H1 (cell line): ENCODE results near the gene WRAP53. TPM values are rescaled to one million over a fixed set of nuclear protein-coding genes. Genes with fewer than 3 reads are reported as not detected.
A peak's percentile ranks its signal among the peaks of the same experiment; 100 is the strongest.

Source experiments
- CTCF ChIA-PET: fragments of 300-600 bp; sonication (Branson Sonifier 250); formaldehyde crosslinking; loops from one replicate; lab custom pipeline; 2021; ENCODE audit not compliant: partially characterized antibody; lab: Charles Lee
- POLR2A ChIA-PET: fragments of 300-600 bp; sonication (Branson Sonifier 250); formaldehyde crosslinking; loops from one replicate; lab custom pipeline; 2021; ENCODE audit warnings: inconsistent platforms; ENCODE audit not compliant: partially characterized antibody; lab: Charles Lee
- DNase-seq, 2 experiments: peaks; one replicate each; pipeline versions ENCODE4 v3.0.0 to v3.0.0-alpha.2; 2010 to 2022; ENCODE audit warnings: low spot score in 2 of 2, low read depth in 1 of 2, mixed read lengths in 1 of 2
- FAIRE-seq: peaks from 2 replicates; lab custom pipeline; 2011; peaks lifted over from hg19 to GRCh38; lab: Jason Lieb, UNC
- H2AFZ ChIP-seq: 2 replicates; pipeline ENCODE4 v1.8.1; 2012; ENCODE audit warnings: low read length, inconsistent platforms
- H2AK5ac ChIP-seq: 2 replicates; pipeline ENCODE4 v1.6.1; 2013; ENCODE audit warnings: low read depth, low read length
- H2BK120ac ChIP-seq: replicated peaks from 2 replicates; pipeline ENCODE3; 2013; ENCODE audit warnings: low read depth, low read length, inconsistent platforms
- H2BK12ac ChIP-seq: 2 replicates; pipeline ENCODE4 v1.6.1; 2013; ENCODE audit warnings: low read depth, low read length
- H2BK15ac ChIP-seq: 2 replicates; pipeline ENCODE4 v1.6.1; 2013; ENCODE audit warnings: low read length
- H2BK20ac ChIP-seq: 2 replicates; pipeline ENCODE4 v1.6.1; 2013; ENCODE audit warnings: low read length
- H2BK5ac ChIP-seq: 2 replicates; pipeline ENCODE4 v1.6.1; 2013; ENCODE audit warnings: low read depth, low read length
- H3K14ac ChIP-seq: 2 replicates; pipeline ENCODE4 v1.6.1; 2013; ENCODE audit warnings: inconsistent platforms; ENCODE audit not compliant: insufficient read length
- H3K18ac ChIP-seq: 2 replicates; pipeline ENCODE4 v1.6.1; 2013; ENCODE audit warnings: low read length; ENCODE audit errors: extremely low read depth
- H3K23ac ChIP-seq: 2 replicates; pipeline ENCODE4 v1.6.1; 2013; ENCODE audit warnings: inconsistent platforms; ENCODE audit not compliant: insufficient read length
- H3K23me2 ChIP-seq: 2 replicates; pipeline ENCODE4 v1.6.1; 2013; ENCODE audit warnings: low read depth, low read length
- H3K27ac ChIP-seq: 2 replicates; pipeline ENCODE4 v1.6.1; 2011; ENCODE audit warnings: low read depth, low read length, inconsistent platforms
- H3K27me3 ChIP-seq, 4 experiments: replicated peaks in 1 of 4; 1 replicate in 1 of 4; 2 replicates in 3 of 4; pipeline versions ENCODE4 v1.6.1 to v1.8.1; 2011 to 2013; ENCODE audit warnings: low read length in 3 of 4, mild to moderate bottlenecking in 3 of 4, inconsistent platforms in 2 of 4, mixed read lengths in 2 of 4, moderate library complexity in 1 of 4; ENCODE audit not compliant: control insufficient read depth in 3 of 4, insufficient read depth in 3 of 4; ENCODE audit errors: extremely low read depth in 1 of 4
- H3K36me3 ChIP-seq, 4 experiments: 2 replicates each; pipeline versions ENCODE4 v1.6.1 to v1.8.1; 2011 to 2013; ENCODE audit warnings: mild to moderate bottlenecking in 4 of 4, low read length in 3 of 4, moderate library complexity in 2 of 4, control low read depth in 1 of 4, inconsistent platforms in 1 of 4; ENCODE audit not compliant: insufficient read depth in 4 of 4, control insufficient read depth in 2 of 4
- H3K4ac ChIP-seq: replicated peaks from 2 replicates; pipeline ENCODE3; 2013; ENCODE audit warnings: low read length, low read depth, mixed read lengths, inconsistent platforms; ENCODE audit not compliant: insufficient read length
- H3K4me1 ChIP-seq, 4 experiments: replicated peaks in 1 of 4; 1 replicate in 1 of 4; 2 replicates in 3 of 4; pipeline versions ENCODE4 v1.6.1 to v1.8.1; 2011 to 2013; ENCODE audit warnings: low read length in 3 of 4, inconsistent platforms in 2 of 4, mixed read lengths in 1 of 4; ENCODE audit not compliant: insufficient read depth in 4 of 4, control insufficient read depth in 3 of 4
- H3K4me2 ChIP-seq, 2 experiments: 2 replicates each; pipeline versions ENCODE4 v1.6.1 to v1.8.1; 2011 to 2013; ENCODE audit warnings: low read depth in 2 of 2, low read length in 2 of 2, control low read depth in 1 of 2, inconsistent platforms in 1 of 2, mild to moderate bottlenecking in 1 of 2; ENCODE audit not compliant: insufficient read depth in 1 of 2
- H3K4me3 ChIP-seq, 4 experiments: fragments of 200-600, 300-600 bp in 1 of 4; sonication (generic), shearing (Covaris generic), sonication (Bioruptor Twin) in 1 of 4; 2 replicates each; pipeline versions ENCODE4 v1.5.1 to v1.8.1; 2011 to 2016; ENCODE audit warnings: low read length in 4 of 4, low read depth in 3 of 4, control low read depth in 2 of 4, inconsistent platforms in 2 of 4, mild to moderate bottlenecking in 2 of 4, mixed read lengths in 1 of 4, moderate library complexity in 1 of 4; ENCODE audit not compliant: insufficient read depth in 2 of 4; ENCODE audit errors: extremely low read depth in 1 of 4
- H3K56ac ChIP-seq: replicated peaks from 2 replicates; pipeline ENCODE3; 2013; ENCODE audit warnings: low read depth, mild to moderate bottlenecking, mixed read lengths, low read length, inconsistent platforms; ENCODE audit not compliant: insufficient read length
- H3K79me1 ChIP-seq: 2 replicates; pipeline ENCODE4 v1.6.1; 2013; ENCODE audit warnings: low read depth, low read length, control low read depth
- H3K79me2 ChIP-seq, 2 experiments: 2 replicates each; pipeline versions ENCODE4 v1.6.1 to v1.8.1; 2012 to 2013; ENCODE audit warnings: low read length in 2 of 2, mild to moderate bottlenecking in 2 of 2, inconsistent platforms in 1 of 2; ENCODE audit not compliant: insufficient read depth in 2 of 2, control insufficient read depth in 1 of 2
- H3K9ac ChIP-seq, 4 experiments: replicated peaks in 1 of 4; 1 replicate in 1 of 4; 2 replicates in 3 of 4; pipeline versions ENCODE4 v1.6.1 to v1.8.1; 2011 to 2013; ENCODE audit warnings: low read depth in 3 of 4, low read length in 3 of 4, control low read depth in 2 of 4, mild to moderate bottlenecking in 2 of 4, moderate library complexity in 2 of 4, inconsistent platforms in 1 of 4; ENCODE audit errors: extremely low read depth in 1 of 4
- H3K9me3 ChIP-seq, 2 experiments: 2 replicates each; pipeline versions ENCODE4 v1.6.1 to v1.8.1; 2012 to 2013; ENCODE audit warnings: mild to moderate bottlenecking in 2 of 2, moderate library complexity in 2 of 2, control low read depth in 1 of 2, inconsistent platforms in 1 of 2, low read depth in 1 of 2, low read length in 1 of 2, mixed read lengths in 1 of 2; ENCODE audit not compliant: insufficient read depth in 2 of 2
- H4K20me1 ChIP-seq, 2 experiments: replicated peaks in 1 of 2; 2 replicates each; pipeline versions ENCODE3 to v1.8.1; 2011 to 2013; ENCODE audit warnings: inconsistent platforms in 2 of 2, low read length in 2 of 2, mild to moderate bottlenecking in 1 of 2; ENCODE audit not compliant: insufficient read depth in 2 of 2, control insufficient read depth in 1 of 2
- H4K5ac ChIP-seq: 2 replicates; pipeline ENCODE4 v1.6.1; 2013; ENCODE audit warnings: low read length, low read depth, mixed read lengths, inconsistent platforms; ENCODE audit not compliant: insufficient read length
- H4K8ac ChIP-seq: 2 replicates; pipeline ENCODE4 v1.8.0; 2013; ENCODE audit warnings: mild to moderate bottlenecking, moderate library complexity, low read length, inconsistent platforms; ENCODE audit not compliant: insufficient read depth; ENCODE audit errors: extremely low read depth
- H4K91ac ChIP-seq: replicated peaks from 2 replicates; pipeline ENCODE3; 2013; ENCODE audit warnings: low read length, mixed read lengths, inconsistent platforms; ENCODE audit not compliant: insufficient read length
- CEBPB ChIP-seq: IDR thresholded peaks from 2 replicates; pipeline ENCODE4 v1.6.1; 2012; ENCODE audit warnings: low read depth, low read length
- CHD2 ChIP-seq: IDR thresholded peaks from 2 replicates; pipeline ENCODE4 v1.6.1; 2012; ENCODE audit warnings: low read length, improper control_type of control experiment
- FOSL1 ChIP-seq: IDR thresholded peaks from 2 replicates; pipeline ENCODE4 v1.6.1; 2011; ENCODE audit warnings: mild to moderate bottlenecking, low read depth, low read length, moderate library complexity; ENCODE audit not compliant: insufficient read depth
- KDM4A ChIP-seq: IDR thresholded peaks from one replicate; pipeline ENCODE4 v1.7.1; 2012; ENCODE audit warnings: low read depth, mild to moderate bottlenecking, moderate library complexity, low read length, inconsistent platforms; ENCODE audit not compliant: severe bottlenecking
- KDM5A ChIP-seq: fragments of 200-600 bp; IDR thresholded peaks from 2 replicates; pipeline ENCODE4 v1.7.1; 2012; ENCODE audit warnings: mild to moderate bottlenecking, low read length, inconsistent platforms, mixed read lengths
- POLR2AphosphoS5 ChIP-seq: IDR thresholded peaks from 2 replicates; pipeline ENCODE4 v1.6.1; 2011; ENCODE audit warnings: low read depth, low read length
- RXRA ChIP-seq: IDR thresholded peaks from 2 replicates; pipeline ENCODE4 v1.6.1; 2011; ENCODE audit warnings: low read depth, mild to moderate bottlenecking, low read length, moderate library complexity; ENCODE audit not compliant: insufficient read depth
- TAF7 ChIP-seq: optimal IDR thresholded peaks from 2 replicates; pipeline ENCODE3; 2011; ENCODE audit warnings: low read depth, mild to moderate bottlenecking, inconsistent platforms, low read length, moderate library complexity, borderline replicate concordance
- TEAD4 ChIP-seq: IDR thresholded peaks from 2 replicates; pipeline ENCODE4 v1.6.1; 2012; ENCODE audit warnings: low read depth, low read length, inconsistent platforms, mixed read lengths
- WGBS, 2 experiments: shearing (Covaris generic) in 1 of 2; methylation state at CpG; one replicate each; pipeline versions ENCODE4 v1.1.6 to v1.1.7; 2013 to 2015; ENCODE audit warnings: low lambda C conversion rate in 2 of 2, mixed read lengths in 2 of 2, inconsistent platforms in 1 of 2, low coverage in 1 of 2, missing lambda C conversion rate in 1 of 2; ENCODE audit not compliant: insufficient replicate concordance in 2 of 2, insufficient coverage in 1 of 2, insufficient read length in 1 of 2; ENCODE audit errors: extremely low coverage in 1 of 2, missing lambda C conversion rate in 1 of 2; 5-methylcytosine and 5-hydroxymethylcytosine counted together
- polyA plus RNA-seq, 7 experiments: library from polyadenylated mRNA; depleted of rRNA in 3 of 7; stranded (reverse) in 5 of 7; unstranded in 2 of 7; fragments of >200 nt in 5 of 7; fragments of 200-250 nt in 2 of 7; gene quantifications; 1 replicate in 5 of 7; 2 replicates in 1 of 7; 4 replicates in 1 of 7; pipeline versions ENCODE4 v1.2.1 to v1.2.3, GENCODE V29; 2011 to 2013; ENCODE audit warnings: missing spikeins in 2 of 7, mixed read lengths in 2 of 7
- total RNA-seq: library from RNA; stranded (reverse); fragmentation: NEBNext Ultra II Directional; extraction: Animal tissue kit (Norgen Biotek cat#: 25700); gene quantifications from 2 replicates; pipeline ENCODE4 v1.2.1, GENCODE V29; 2021
- TF ChIP-seq, protein P1 (sequence below): IDR thresholded peaks from 2 replicates; pipeline ENCODE4 v1.6.1; 2011; ENCODE audit warnings: low read depth, mild to moderate bottlenecking, low read length; ENCODE audit not compliant: insufficient read depth

The WRAP53 gene
- total and polyA plus RNA-seq, 2 of the 8 experiments (the other 6 are each of a cell fraction or from before 2014, with no cell fraction given): 29.2 to 30.1 TPM

GRCh38 chr17:7685533-7686221 is 2.6 kb upstream of the WRAP53 start:
- H3K36me3 ChIP-seq: peaks cover 0 to 4% (median 0%) of the 10 kb centered on the region in 4 experiments; a peak in 2 of 8 replicates
- H3K9me3 ChIP-seq: no peaks in the 10 kb centered on the region
- H4K8ac ChIP-seq: peak overlapping the region; percentile 100; the same call in 1 of the 2 replicates
- peak overlapping the region; percentile 92 for H3K4ac ChIP-seq
- H2BK120ac ChIP-seq: peak overlapping the region; percentile 6
- peaks cover 0 to 11% (median 4%) of the 10 kb centered on the region in 4 experiments; a peak in 4 of 7 replicates for H3K4me1 ChIP-seq
- no peak overlapping the region for H2BK20ac ChIP-seq
- H3K56ac ChIP-seq: peak overlapping the region; percentile 13
- H3K18ac ChIP-seq: peak overlapping the region; percentile 90
- no peak overlapping the region for H3K14ac ChIP-seq
- peaks cover 25 to 71% of the 10 kb centered on the region in 2 experiments for H3K79me2 ChIP-seq
- peaks cover 7 to 10% of the 10 kb centered on the region in 2 experiments for H4K20me1 ChIP-seq
- DNase-seq (peak in 1 of 2 experiments; percentile 91), FAIRE-seq (peak; percentile 68)
- no peaks in the 10 kb centered on the region for H3K27me3 ChIP-seq
- peak overlapping the region; percentile 100 for H2BK12ac ChIP-seq
- peaks cover 13% of the 10 kb centered on the region for H3K79me1 ChIP-seq
- H3K27ac ChIP-seq: peak overlapping the region; percentile 99
- WGBS, 2 experiments: 11% methylated on average over 44 of the region's 44 CpGs; no CpG with 5 or more reads in 1 of the 2 experiments
- H2AK5ac ChIP-seq: peak overlapping the region; percentile 99; the same call in 1 of the 2 replicates
- H2BK15ac ChIP-seq: 0 out of 2 replicates have a peak overlapping the region, but pooled peaks have one; percentile 1
- H4K91ac ChIP-seq: peak overlapping the region; percentile 12
- H2BK5ac ChIP-seq: peak overlapping the region; percentile 99
- POLR2A ChIA-PET: interaction anchor here (0.6 to 58.0 kb wide), 26 partner anchors 18 to 451 kb away, joined by 3 to 2272 read pairs (median 5); partner anchors contain the start of genes ATP1B2, CD68, CNTROB and DNAH2
- H4K5ac ChIP-seq: peak overlapping the region; percentile 80
- peak overlapping the region; percentile 78 to 100 (median 98) for H3K9ac ChIP-seq
- CTCF ChIA-PET: interaction anchor here (0.6 to 11.3 kb wide), 19 partner anchors 11 to 1604 kb away, joined by 3 to 199 read pairs (median 12); partner anchors contain the start of genes ATP1B2, DNAH2, EFNB3 and SAT2
- H3K23ac ChIP-seq: no peak overlapping the region
- H3K23me2 ChIP-seq: peaks cover 16% of the 10 kb centered on the region
- peak overlapping the region; percentile 84 to 91 for H3K4me2 ChIP-seq
- H3K4me3 ChIP-seq: peak overlapping the region; percentile 75 to 100 (median 94)
- no peak overlapping the region for H2AFZ ChIP-seq
- TF ChIP-seq, protein P1, sequence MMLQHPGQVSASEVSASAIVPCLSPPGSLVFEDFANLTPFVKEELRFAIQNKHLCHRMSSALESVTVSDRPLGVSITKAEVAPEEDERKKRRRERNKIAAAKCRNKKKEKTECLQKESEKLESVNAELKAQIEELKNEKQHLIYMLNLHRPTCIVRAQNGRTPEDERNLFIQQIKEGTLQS: no peak
- TF ChIP-seq TAF7: peak; percentile 90
- TF ChIP-seq FOSL1: no peak
- TF ChIP-seq POLR2AphosphoS5: peak; percentile 97
- no peak for TF ChIP-seq KDM5A
- TF ChIP-seq CHD2: peak; percentile 47
- TF ChIP-seq KDM4A: peak; percentile 29
- no peak for TF ChIP-seq RXRA
- TF ChIP-seq CEBPB: peak; percentile 48; the same call in 1 of the 2 replicates
- TF ChIP-seq TEAD4: 0 out of 2 replicates have a peak, but pooled peaks have one; percentile 17
